ENCODE data around the gene SPAG16. TPM values are rescaled to one million over a fixed set of nuclear protein-coding genes. Genes with fewer than 3 reads are reported as not detected.

The SPAG16 gene
- total RNA-seq, 4 donors from 2014 or later: 1.1 to 8.8 (median 6.3) TPM

- TF ChIP-seq POLR2A (IDR thresholded peaks at IDR 0.05) (no peak), CTCF (IDR thresholded peaks at IDR 0.05 in 4 of 5, conservative IDR thresholded peaks at IDR 0.05 in 1 of 5) (no peak)
- no peak overlapping the region for H3K27ac ChIP-seq
- no peaks in the 10 kb centered on the region for H3K9me3 ChIP-seq
- in situ Hi-C loops (cut with MboI; ENCODE audit: low sequenced_read_pairs in 4 of 4) (no loop called here), intact Hi-C loops (cut with DNase I; ENCODE audit: low total_unique reads) (no loop called here)
- ATAC-seq (no peak), DNase-seq (no peak)
- H3K27me3 ChIP-seq: no peaks in the 10 kb centered on the region
- no peak overlapping the region for H3K4me3 ChIP-seq
- H3K4me1 ChIP-seq: no peaks in the 10 kb centered on the region
- no peaks in the 10 kb centered on the region for H3K36me3 ChIP-seq
Measured at GRCh38 chr2:214320211-214320610, 1035.9 kb downstream of the SPAG16 start.

- in situ Hi-C loops (cut with MboI; ENCODE audit: low sequenced_read_pairs in 4 of 4) (no loop called here), intact Hi-C loops (cut with DNase I; ENCODE audit: low total_unique reads) (no loop called here)
- H3K4me1 ChIP-seq: no peaks in the 10 kb centered on the region
- DNase-seq (no peak), ATAC-seq (no peak)
- no peak overlapping the region for H3K4me3 ChIP-seq
- no peaks in the 10 kb centered on the region for H3K9me3 ChIP-seq
- no peaks in the 10 kb centered on the region for H3K27me3 ChIP-seq
- H3K36me3 ChIP-seq: no peaks in the 10 kb centered on the region
- H3K27ac ChIP-seq: no peak overlapping the region
- TF ChIP-seq CTCF (IDR thresholded peaks at IDR 0.05 in 4 of 5, conservative IDR thresholded peaks at IDR 0.05 in 1 of 5) (no peak), POLR2A (IDR thresholded peaks at IDR 0.05) (no peak)
Measured at GRCh38 chr2:214322662-214323061, 1038.4 kb downstream of the SPAG16 start.

- DNase-seq: no peak
- in situ Hi-C loops (cut with MboI; ENCODE audit: low sequenced_read_pairs in 4 of 4): no loop called here
- no peak overlapping the region for H3K27ac ChIP-seq
- TF ChIP-seq POLR2A (IDR thresholded peaks at IDR 0.05) (no peak), CTCF (IDR thresholded peaks at IDR 0.05 in 4 of 5, conservative IDR thresholded peaks at IDR 0.05 in 1 of 5) (no peak)
- ATAC-seq: no peak
- H3K36me3 ChIP-seq: no peaks in the 10 kb centered on the region
- H3K4me1 ChIP-seq: no peaks in the 10 kb centered on the region
- H3K9me3 ChIP-seq: no peaks in the 10 kb centered on the region
- H3K4me3 ChIP-seq: no peak overlapping the region
- no peaks in the 10 kb centered on the region for H3K27me3 ChIP-seq
- intact Hi-C loops (cut with DNase I; ENCODE audit: low total_unique reads): no loop called here
Measured at GRCh38 chr2:214325404-214325803, 1041.1 kb downstream of the SPAG16 start.

GRCh38 chr2:214328941-214329340, 1044.7 kb downstream of the SPAG16 start:
- no peak for ATAC-seq
- intact Hi-C loops (cut with DNase I; ENCODE audit: low total_unique reads): no loop called here
- in situ Hi-C loops (cut with MboI; ENCODE audit: low sequenced_read_pairs in 4 of 4): no loop called here

More at GRCh38 chr2:214328941-214329340, 1044.7 kb downstream of the SPAG16 start:
- no peaks in the 10 kb centered on the region for H3K9me3 ChIP-seq
- no peaks in the 10 kb centered on the region for H3K27me3 ChIP-seq
- TF ChIP-seq POLR2A (IDR thresholded peaks at IDR 0.05) (no peak), CTCF (IDR thresholded peaks at IDR 0.05 in 4 of 5, conservative IDR thresholded peaks at IDR 0.05 in 1 of 5) (no peak)
- no peaks in the 10 kb centered on the region for H3K36me3 ChIP-seq
- no peaks in the 10 kb centered on the region for H3K4me1 ChIP-seq
- DNase-seq: no peak
- no peak overlapping the region for H3K4me3 ChIP-seq
- H3K27ac ChIP-seq: no peak overlapping the region
